ENCODE data around the gene TMEM95.

DNA sequence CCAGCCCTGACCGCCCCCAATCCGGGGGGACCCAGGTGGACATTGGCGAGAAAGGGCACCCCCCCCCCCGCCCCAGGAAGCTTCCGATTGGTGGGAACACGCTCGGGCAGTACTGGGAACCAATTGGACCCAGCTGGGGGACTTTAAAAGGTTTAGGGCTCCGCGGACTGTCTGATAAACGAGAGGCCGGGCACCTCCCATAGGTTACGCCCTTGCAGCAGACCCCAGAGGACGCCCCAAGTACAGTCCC lies 48.7 kb downstream of the TMEM95 start:
- TF ChIP-seq CTCF (IDR thresholded peaks at IDR 0.05; ENCODE audit: low read depth, low read length) (no peak), EZH2phosphoT487 (IDR thresholded peaks at IDR 0.05; ENCODE audit: low read depth) (no peak)

All from OCI-LY3 (cell line).